ENCODE data around the gene HES5. TPM values are rescaled to one million over a fixed set of nuclear protein-coding genes. Genes with fewer than 3 reads are reported as not detected.

The HES5 gene
- total RNA-seq, 1 donor from 2014 or later: 1.5 TPM

DNA sequence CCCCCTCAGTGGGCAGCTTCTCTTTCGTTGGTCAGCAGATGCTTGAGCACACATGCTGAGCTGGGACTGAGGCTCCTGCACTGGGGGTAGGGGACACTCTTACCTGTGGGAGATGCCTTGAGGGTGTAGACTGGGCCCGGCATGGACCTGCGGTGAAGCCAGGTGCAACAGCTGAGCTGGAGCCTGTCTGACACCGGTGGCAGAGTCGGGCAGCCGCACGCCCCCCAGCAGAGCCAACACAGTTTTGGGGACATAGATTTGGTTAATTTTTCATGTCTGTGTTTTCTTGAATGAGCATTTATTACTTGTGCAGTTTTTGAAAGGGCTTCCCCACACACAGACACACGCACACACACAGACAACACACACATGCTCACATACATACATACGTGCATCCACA is 5.9 kb upstream of the HES5 start:
- H3K27me3 ChIP-seq: peaks cover 21% of the 10 kb centered on the region
- no peaks in the 10 kb centered on the region for H3K36me3 ChIP-seq

DNA sequence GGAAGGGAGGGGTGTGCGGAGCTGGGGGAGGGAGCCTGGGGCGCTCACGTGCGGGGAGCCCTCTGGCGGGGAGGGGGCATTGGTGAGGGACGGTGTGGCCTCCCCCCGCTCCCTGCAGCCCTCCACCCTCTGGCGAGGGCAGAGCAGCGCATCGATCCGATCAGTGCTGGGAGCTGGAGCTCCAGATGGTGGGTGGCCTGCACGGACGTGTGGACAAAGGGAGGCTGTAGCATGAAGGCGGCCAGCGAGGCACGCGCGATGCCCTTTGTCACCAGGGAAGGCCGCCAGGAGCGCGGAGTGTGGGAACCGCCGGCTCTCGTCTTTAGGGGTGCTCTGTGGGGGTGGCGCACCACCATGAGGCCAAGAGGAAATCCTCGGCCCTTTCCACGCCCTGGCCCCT is 5.4 kb upstream of the HES5 start:
- peaks cover 21% of the 10 kb centered on the region for H3K27me3 ChIP-seq
- ATAC-seq (no peak), DNase-seq (no peak)
- no peaks in the 10 kb centered on the region for H3K9me3 ChIP-seq
- H3K36me3 ChIP-seq: no peaks in the 10 kb centered on the region
- H3K4me3 ChIP-seq: no peak overlapping the region
- H3K4me1 ChIP-seq: peaks cover 5% of the 10 kb centered on the region
- no peak overlapping the region for H3K27ac ChIP-seq
- TF ChIP-seq, protein P1, sequence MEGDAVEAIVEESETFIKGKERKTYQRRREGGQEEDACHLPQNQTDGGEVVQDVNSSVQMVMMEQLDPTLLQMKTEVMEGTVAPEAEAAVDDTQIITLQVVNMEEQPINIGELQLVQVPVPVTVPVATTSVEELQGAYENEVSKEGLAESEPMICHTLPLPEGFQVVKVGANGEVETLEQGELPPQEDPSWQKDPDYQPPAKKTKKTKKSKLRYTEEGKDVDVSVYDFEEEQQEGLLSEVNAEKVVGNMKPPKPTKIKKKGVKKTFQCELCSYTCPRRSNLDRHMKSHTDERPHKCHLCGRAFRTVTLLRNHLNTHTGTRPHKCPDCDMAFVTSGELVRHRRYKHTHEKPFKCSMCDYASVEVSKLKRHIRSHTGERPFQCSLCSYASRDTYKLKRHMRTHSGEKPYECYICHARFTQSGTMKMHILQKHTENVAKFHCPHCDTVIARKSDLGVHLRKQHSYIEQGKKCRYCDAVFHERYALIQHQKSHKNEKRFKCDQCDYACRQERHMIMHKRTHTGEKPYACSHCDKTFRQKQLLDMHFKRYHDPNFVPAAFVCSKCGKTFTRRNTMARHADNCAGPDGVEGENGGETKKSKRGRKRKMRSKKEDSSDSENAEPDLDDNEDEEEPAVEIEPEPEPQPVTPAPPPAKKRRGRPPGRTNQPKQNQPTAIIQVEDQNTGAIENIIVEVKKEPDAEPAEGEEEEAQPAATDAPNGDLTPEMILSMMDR (IDR thresholded peaks at IDR 0.05): no peak
- intact Hi-C loops (cut with DNase I): no loop called here

More for the DNA sequence above, 5.9 kb upstream of the HES5 start:
- Histone ChIP-seq H3K27ac (no peak overlapping the region), H3K4me1 (no peaks in the 10 kb centered on the region), H3K4me3 (no peak overlapping the region), H3K9me3 (no peaks in the 10 kb centered on the region)
- DNase-seq: no peak
- TF ChIP-seq, protein P1 (IDR thresholded peaks at IDR 0.05): no peak
- ATAC-seq: no peak
- intact Hi-C loops (cut with DNase I): no loop called here

DNA sequence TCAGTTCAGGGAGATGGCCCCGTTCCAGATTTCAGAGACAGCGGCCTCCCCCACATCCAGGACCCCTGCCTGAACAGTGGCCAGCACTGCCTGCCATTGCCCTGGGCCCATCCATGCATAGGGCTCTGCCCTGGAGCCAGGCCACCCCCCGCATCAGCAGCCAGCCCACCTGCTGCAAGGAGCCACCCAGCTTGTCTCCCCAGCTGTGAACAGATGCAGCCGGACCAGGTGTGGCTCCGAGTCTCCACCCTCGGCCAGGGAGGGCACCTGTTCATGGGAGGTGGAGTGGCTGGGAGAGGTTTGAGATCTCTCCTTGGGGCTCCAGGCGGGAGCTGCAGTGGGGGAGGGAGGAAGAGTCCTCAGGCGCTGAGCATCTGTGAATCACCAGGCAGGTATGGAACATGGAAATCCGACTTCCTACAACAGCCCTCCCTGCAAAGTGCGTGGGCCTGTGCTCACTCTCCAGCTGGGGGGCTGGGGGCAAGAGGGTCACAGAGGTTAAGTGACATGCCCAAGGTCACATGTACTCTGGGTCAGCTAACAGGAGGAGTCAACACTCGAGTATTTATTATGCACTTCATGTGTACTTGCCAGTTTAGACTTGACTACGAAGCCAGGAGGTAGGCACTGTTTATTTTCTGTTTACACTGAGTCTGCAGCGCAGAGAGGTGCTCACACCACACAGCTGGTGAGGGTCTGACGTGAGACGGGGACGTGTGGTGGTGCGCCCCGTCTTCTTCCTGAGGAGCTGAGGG is 4.8 kb upstream of the HES5 start:
- H3K4me1 ChIP-seq: peaks cover 11% of the 10 kb centered on the region
- no peaks in the 10 kb centered on the region for H3K36me3 ChIP-seq
- DNase-seq (peak; percentile 84), ATAC-seq (peak; percentile 73)
- H3K27ac ChIP-seq: peak overlapping the region; percentile 6
- TF ChIP-seq, protein P1 (IDR thresholded peaks at IDR 0.05): no peak
- peaks cover 21% of the 10 kb centered on the region for H3K27me3 ChIP-seq
- H3K9me3 ChIP-seq: no peaks in the 10 kb centered on the region
- no peak overlapping the region for H3K4me3 ChIP-seq
- intact Hi-C loops (cut with DNase I): no loop called here

DNA sequence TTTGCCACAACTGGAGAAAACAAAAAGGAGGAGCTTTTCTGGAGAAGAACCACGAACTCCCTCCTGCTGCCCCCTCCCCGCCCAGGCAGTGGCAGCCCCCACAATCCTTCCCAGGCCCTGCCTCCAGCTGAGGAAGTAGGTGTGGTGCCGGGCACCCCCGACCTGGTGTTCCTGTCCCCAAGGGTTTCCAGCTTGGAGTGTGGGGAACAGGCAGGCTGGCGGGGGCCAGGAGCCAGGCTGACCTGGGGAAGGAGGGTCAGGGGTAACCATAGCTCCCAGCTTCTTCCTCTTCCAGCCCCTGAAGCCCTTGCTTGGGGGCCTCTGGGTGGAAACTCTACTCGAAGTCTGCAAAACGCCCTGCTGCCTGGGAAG is 4.2 kb upstream of the HES5 start:
- TF ChIP-seq, protein P1 (IDR thresholded peaks at IDR 0.05): no peak
- Histone ChIP-seq H3K36me3 (no peaks in the 10 kb centered on the region), H3K4me1 (peaks cover 13% of the 10 kb centered on the region), H3K9me3 (no peaks in the 10 kb centered on the region), H3K27ac (peak overlapping the region; percentile 6), H3K4me3 (no peak overlapping the region), H3K27me3 (peaks cover 21% of the 10 kb centered on the region)
- intact Hi-C loops (cut with DNase I): no loop called here
- DNase-seq: no peak
- no peak for ATAC-seq

DNA sequence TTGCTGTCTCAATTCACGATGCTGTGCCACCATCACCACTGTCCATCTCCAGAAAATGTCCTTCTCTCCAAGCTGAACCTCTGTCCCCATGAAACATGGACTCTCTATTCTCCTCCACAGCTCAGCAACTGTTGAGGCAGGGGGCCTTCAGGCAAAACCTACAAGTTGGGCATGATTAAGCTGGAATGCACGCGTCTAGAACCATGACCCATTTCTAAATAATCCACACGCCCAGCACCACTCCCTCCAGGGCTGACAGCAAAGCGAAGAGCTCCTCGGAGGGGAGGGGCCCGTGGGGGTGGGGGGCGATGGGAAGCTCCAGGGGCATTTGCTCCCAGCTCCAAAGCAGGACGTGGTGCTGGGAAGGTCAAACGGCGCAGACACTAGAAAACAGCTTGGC is 3.3 kb upstream of the HES5 start:
- TF ChIP-seq, protein P1 (IDR thresholded peaks at IDR 0.05): no peak
- no peak overlapping the region for H3K4me3 ChIP-seq
- ATAC-seq (no peak), DNase-seq (no peak)
- H3K9me3 ChIP-seq: no peaks in the 10 kb centered on the region
- H3K27ac ChIP-seq: no peak overlapping the region
- H3K4me1 ChIP-seq: peaks cover 21% of the 10 kb centered on the region
- no peaks in the 10 kb centered on the region for H3K36me3 ChIP-seq
- intact Hi-C loops (cut with DNase I): no loop called here
- peaks cover 21% of the 10 kb centered on the region for H3K27me3 ChIP-seq
